ENCODE measurements around the gene EPYC.

DNA sequence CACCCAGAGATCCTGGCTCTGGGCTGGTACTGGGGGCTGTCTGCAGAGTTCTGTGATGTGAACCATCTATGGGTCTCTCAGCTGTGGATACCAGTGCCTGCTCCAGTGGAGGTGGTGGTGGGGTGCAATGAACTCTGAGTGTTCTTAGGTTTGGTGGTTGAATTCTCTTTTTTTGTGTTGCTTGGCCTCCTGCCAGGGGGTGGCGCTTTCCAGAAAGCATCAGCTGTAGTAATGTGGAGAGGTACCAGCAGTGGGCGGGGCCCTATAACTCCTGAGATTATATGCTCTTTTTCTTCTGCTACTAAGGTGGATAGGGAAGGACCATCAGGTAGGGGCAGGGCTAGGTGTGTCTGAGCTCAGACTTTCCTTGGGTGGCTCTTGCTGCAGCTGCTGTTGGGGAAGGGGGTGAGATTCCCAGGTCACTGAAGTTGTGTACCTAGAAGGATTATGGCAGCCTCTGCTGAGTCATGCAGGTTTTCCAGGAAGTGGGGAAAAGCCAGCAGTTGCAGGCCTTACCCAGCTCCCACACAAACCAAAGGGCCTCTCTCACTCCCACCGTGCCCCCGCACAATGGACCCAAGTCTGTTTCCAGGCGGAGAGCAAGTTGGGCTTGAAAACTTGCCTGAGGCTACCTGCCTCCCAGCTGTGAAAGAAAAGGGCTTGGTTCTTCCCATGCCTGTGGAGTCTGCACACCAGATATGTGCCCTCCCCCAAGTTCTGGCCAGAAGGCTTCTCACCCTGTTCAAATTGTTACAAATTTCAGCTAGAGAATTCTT is 68.4 kb downstream of the EPYC start:
- TF ChIP-seq, protein P1, sequence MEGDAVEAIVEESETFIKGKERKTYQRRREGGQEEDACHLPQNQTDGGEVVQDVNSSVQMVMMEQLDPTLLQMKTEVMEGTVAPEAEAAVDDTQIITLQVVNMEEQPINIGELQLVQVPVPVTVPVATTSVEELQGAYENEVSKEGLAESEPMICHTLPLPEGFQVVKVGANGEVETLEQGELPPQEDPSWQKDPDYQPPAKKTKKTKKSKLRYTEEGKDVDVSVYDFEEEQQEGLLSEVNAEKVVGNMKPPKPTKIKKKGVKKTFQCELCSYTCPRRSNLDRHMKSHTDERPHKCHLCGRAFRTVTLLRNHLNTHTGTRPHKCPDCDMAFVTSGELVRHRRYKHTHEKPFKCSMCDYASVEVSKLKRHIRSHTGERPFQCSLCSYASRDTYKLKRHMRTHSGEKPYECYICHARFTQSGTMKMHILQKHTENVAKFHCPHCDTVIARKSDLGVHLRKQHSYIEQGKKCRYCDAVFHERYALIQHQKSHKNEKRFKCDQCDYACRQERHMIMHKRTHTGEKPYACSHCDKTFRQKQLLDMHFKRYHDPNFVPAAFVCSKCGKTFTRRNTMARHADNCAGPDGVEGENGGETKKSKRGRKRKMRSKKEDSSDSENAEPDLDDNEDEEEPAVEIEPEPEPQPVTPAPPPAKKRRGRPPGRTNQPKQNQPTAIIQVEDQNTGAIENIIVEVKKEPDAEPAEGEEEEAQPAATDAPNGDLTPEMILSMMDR (conservative IDR thresholded peaks at IDR 0.05; ENCODE audit: low read depth in 2 of 2), result peak; percentile 26 to 29
- TF ChIP-seq, protein P2, sequence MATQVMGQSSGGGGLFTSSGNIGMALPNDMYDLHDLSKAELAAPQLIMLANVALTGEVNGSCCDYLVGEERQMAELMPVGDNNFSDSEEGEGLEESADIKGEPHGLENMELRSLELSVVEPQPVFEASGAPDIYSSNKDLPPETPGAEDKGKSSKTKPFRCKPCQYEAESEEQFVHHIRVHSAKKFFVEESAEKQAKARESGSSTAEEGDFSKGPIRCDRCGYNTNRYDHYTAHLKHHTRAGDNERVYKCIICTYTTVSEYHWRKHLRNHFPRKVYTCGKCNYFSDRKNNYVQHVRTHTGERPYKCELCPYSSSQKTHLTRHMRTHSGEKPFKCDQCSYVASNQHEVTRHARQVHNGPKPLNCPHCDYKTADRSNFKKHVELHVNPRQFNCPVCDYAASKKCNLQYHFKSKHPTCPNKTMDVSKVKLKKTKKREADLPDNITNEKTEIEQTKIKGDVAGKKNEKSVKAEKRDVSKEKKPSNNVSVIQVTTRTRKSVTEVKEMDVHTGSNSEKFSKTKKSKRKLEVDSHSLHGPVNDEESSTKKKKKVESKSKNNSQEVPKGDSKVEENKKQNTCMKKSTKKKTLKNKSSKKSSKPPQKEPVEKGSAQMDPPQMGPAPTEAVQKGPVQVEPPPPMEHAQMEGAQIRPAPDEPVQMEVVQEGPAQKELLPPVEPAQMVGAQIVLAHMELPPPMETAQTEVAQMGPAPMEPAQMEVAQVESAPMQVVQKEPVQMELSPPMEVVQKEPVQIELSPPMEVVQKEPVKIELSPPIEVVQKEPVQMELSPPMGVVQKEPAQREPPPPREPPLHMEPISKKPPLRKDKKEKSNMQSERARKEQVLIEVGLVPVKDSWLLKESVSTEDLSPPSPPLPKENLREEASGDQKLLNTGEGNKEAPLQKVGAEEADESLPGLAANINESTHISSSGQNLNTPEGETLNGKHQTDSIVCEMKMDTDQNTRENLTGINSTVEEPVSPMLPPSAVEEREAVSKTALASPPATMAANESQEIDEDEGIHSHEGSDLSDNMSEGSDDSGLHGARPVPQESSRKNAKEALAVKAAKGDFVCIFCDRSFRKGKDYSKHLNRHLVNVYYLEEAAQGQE (IDR thresholded peaks at IDR 0.05; ENCODE audit: unreplicated experiment), result no peak
- TF ChIP-seq EZH2phosphoT487 (IDR thresholded peaks at IDR 0.05; ENCODE audit: unreplicated experiment) (no peak), CREB1 (CRISPR knock-in tag; IDR thresholded peaks at IDR 0.05; ENCODE audit: low read depth) (no peak), POLR2AphosphoS5 (IDR thresholded peaks at IDR 0.05; ENCODE audit: low read depth) (no peak), ZNF114 (CRISPR knock-in tag; IDR thresholded peaks at IDR 0.05) (no peak), JUNB (IDR thresholded peaks at IDR 0.05; ENCODE audit: unreplicated experiment) (no peak), ZNF331 (CRISPR knock-in tag; IDR thresholded peaks at IDR 0.05; ENCODE audit: low read depth) (no peak), EZH2 (IDR thresholded peaks at IDR 0.05; ENCODE audit: low read depth, unreplicated experiment) (no peak)
- TF ChIP-seq, protein P3, sequence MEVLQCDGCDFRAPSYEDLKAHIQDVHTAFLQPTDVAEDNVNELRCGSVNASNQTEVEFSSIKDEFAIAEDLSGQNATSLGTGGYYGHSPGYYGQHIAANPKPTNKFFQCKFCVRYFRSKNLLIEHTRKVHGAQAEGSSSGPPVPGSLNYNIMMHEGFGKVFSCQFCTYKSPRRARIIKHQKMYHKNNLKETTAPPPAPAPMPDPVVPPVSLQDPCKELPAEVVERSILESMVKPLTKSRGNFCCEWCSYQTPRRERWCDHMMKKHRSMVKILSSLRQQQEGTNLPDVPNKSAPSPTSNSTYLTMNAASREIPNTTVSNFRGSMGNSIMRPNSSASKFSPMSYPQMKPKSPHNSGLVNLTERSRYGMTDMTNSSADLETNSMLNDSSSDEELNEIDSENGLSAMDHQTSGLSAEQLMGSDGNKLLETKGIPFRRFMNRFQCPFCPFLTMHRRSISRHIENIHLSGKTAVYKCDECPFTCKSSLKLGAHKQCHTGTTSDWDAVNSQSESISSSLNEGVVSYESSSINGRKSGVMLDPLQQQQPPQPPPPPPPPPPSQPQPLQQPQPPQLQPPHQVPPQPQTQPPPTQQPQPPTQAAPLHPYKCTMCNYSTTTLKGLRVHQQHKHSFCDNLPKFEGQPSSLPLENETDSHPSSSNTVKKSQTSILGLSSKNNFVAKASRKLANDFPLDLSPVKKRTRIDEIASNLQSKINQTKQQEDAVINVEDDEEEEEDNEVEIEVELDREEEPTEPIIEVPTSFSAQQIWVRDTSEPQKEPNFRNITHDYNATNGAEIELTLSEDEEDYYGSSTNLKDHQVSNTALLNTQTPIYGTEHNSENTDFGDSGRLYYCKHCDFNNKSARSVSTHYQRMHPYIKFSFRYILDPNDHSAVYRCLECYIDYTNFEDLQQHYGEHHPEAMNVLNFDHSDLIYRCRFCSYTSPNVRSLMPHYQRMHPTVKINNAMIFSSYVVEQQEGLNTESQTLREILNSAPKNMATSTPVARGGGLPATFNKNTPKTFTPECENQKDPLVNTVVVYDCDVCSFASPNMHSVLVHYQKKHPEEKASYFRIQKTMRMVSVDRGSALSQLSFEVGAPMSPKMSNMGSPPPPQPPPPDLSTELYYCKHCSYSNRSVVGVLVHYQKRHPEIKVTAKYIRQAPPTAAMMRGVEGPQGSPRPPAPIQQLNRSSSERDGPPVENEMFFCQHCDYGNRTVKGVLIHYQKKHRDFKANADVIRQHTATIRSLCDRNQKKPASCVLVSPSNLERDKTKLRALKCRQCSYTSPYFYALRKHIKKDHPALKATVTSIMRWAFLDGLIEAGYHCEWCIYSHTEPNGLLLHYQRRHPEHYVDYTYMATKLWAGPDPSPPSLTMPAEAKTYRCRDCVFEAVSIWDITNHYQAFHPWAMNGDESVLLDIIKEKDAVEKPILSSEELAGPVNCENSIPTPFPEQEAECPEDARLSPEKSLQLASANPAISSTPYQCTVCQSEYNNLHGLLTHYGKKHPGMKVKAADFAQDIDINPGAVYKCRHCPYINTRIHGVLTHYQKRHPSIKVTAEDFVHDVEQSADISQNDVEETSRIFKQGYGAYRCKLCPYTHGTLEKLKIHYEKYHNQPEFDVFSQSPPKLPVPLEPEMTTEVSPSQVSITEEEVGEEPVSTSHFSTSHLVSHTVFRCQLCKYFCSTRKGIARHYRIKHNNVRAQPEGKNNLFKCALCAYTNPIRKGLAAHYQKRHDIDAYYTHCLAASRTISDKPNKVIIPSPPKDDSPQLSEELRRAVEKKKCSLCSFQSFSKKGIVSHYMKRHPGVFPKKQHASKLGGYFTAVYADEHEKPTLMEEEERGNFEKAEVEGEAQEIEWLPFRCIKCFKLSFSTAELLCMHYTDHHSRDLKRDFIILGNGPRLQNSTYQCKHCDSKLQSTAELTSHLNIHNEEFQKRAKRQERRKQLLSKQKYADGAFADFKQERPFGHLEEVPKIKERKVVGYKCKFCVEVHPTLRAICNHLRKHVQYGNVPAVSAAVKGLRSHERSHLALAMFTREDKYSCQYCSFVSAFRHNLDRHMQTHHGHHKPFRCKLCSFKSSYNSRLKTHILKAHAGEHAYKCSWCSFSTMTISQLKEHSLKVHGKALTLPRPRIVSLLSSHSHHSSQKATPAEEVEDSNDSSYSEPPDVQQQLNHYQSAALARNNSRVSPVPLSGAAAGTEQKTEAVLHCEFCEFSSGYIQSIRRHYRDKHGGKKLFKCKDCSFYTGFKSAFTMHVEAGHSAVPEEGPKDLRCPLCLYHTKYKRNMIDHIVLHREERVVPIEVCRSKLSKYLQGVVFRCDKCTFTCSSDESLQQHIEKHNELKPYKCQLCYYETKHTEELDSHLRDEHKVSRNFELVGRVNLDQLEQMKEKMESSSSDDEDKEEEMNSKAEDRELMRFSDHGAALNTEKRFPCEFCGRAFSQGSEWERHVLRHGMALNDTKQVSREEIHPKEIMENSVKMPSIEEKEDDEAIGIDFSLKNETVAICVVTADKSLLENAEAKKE (CRISPR knock-in tag; IDR thresholded peaks at IDR 0.05), result no peak
